Stimulated activated CD8-positive, alpha-beta memory T cell treated with anti-CD3 and anti-CD28 coated beads, Interleukin-2, amount 100 ng/mL, for 1 hour (primary cell): Measurements from ENCODE around the gene GTPBP3.
A peak's percentile ranks its signal among the peaks of the same experiment; 100 is the strongest.

Experiments
- DNase-seq, 2 donors: peaks; one replicate each; pipeline ENCODE4 v3.0.0-alpha.2; 2020; ENCODE audit warnings: low read depth in 2 of 2

Gene GTPBP3

GRCh38 chr19:17309198-17309964, 28.0 kb upstream of the GTPBP3 start, which contains the start of gene DDA1:
Gene DDA1, plus strand, starts transcription at chr19:17309563. Its CDS starts 92 bp downstream, at chr19:17309655.
- peak; percentile 94 to 99 for DNase-seq

- DNase-seq, result no peak
Measured at GRCh38 chr19:17309965-17310461, 27.3 kb upstream of the GTPBP3 start.

- no peak for DNase-seq
Measured at GRCh38 chr19:17311455-17312188, 25.7 kb upstream of the GTPBP3 start.

GRCh38 chr19:17312189-17313113, 24.9 kb upstream of the GTPBP3 start:
- DNase-seq, result no peak

GRCh38 chr19:17314007-17314593, 23.3 kb upstream of the GTPBP3 start:
- no peak for DNase-seq

- no peak for DNase-seq
Measured at GRCh38 chr19:17318966-17319365, 18.4 kb upstream of the GTPBP3 start.

- DNase-seq, result no peak
Measured at GRCh38 chr19:17319473-17320238, 17.7 kb upstream of the GTPBP3 start.

GRCh38 chr19:17320435-17320834, 16.9 kb upstream of the GTPBP3 start:
- DNase-seq, result no peak

GRCh38 chr19:17321655-17322489, 15.5 kb upstream of the GTPBP3 start:
- DNase-seq, result no peak

GRCh38 chr19:17322854-17323253, 14.5 kb upstream of the GTPBP3 start:
- DNase-seq, result no peak

GRCh38 chr19:17323300-17323963, 13.9 kb upstream of the GTPBP3 start:
- DNase-seq, result no peak

- no peak for DNase-seq
Measured at GRCh38 chr19:17323964-17324332, 13.4 kb upstream of the GTPBP3 start.

GRCh38 chr19:17324357-17325114, 12.8 kb upstream of the GTPBP3 start:
- DNase-seq, result no peak

- no peak for DNase-seq
Measured at GRCh38 chr19:17325133-17325532, 12.2 kb upstream of the GTPBP3 start.

GRCh38 chr19:17325881-17326594, 11.3 kb upstream of the GTPBP3 start:
- no peak for DNase-seq

GRCh38 chr19:17326595-17326966, 10.8 kb upstream of the GTPBP3 start:
- DNase-seq, result no peak

- DNase-seq, result no peak
Measured at GRCh38 chr19:17327068-17327653, 10.2 kb upstream of the GTPBP3 start.
